Posterior cingulate gyrus (tissue), 11 donors: ENCODE measurements around the gene CS.
"Not testable (repeated sequence)": the region's sequence is repeated elsewhere in the genome, so short reads cannot be mapped to it uniquely, and the experiment has no call there.

ENCODE experiments used
- DNase-seq, 10 donors: peaks; one replicate each; pipeline versions ENCODE4 v3.0.0 to v3.0.0-alpha.2; 2020 to 2021; ENCODE audit warnings: mixed read lengths in 3 of 10
- intact Hi-C: fragments of 100-400 bp; cut with DNase I; formaldehyde crosslinking; loops from one replicate; pipeline ENCODE4 v1.15.1; 2023

CS gene

DNA sequence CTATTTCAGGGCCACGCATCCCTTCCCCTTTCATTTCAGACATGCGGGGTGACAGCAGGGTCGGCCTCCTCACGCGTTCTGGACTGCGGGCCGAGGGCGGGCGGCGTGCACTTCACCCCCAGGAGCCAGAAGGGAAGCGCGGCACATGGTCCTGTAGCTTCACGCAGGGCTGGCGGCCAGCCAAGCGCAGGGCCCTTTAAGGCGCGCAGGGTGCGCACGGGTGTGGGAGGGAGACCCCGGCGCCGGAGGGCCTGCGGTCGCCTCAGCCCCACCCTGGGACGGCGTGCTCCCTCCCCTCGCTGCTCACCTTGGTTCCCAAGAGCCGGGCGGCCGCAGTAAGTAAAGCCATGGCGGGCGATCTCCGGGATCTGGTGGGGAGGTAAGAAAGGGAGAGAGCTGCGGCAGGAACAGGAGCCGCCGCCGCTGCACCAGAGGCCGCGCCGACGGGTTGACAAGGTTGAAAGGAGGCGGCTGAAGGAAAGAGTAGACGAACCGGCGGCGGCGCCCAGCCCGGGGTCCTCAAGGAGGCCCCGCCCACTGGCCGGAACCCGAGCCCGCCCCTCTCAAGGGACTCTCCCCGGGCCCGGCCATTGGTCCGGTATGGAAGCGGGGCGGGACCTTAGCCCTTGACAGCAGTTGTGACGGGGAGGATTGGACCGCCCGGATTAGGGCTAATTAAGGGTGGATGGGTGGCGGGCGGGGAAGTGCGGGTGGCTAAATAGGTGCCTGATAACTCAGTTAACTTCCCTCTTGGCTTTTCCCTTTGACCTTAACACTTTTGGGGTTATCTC is at the start of gene CS:
TSS of gene CS (minus strand) at position 478 of the 791 bp plus-strand sequence. CDS start at position 349, 129 bp downstream.
- DNase-seq: peak; percentile 97 to 100 (median 99)
- intact Hi-C loops: no loop called here

DNA sequence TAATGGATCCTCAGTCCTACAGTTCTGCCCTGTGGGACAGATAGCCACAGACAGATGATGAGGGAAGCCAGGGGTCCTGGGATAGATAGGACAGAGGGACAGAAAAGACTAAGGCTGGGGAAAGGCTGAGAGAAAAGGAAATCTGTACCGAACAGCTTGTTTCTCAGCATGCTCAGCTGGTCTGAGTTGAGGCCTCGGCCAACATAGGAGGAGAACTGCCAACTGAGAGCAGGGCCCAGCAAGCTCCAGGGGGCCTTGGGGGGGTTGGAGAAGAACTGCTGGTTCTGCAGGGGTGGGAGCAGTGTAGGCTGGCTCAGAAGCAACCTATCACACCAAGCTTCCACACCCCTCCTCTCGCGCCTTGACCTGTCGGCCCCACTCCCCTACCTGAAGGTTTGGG is 48.6 kb upstream of the CS start:
- peak in 1 of 10 donors; percentile 4 for DNase-seq
- intact Hi-C loops: no loop called here

DNA sequence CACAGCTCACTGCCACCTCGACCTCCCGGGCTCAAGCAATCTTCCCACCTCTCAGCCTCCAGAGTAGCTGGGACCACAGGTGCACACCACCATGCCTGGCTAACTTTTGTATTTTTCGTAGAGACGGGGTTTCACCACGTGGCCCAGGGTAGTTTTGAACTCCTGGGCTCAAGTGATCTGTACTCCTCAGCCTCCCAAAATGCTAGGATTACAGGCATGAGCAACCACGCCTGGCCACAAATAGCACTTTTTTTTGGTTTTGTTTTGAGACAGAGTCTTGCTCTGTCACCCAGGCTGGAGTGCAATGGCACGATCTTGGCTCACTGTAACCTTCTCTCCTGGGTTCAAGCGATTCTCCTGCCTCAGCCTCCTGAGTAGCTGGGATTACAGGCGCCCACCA is 47.1 kb upstream of the CS start:
- intact Hi-C loops: not testable (repeated sequence)
- peak in 1 of 10 donors; percentile 43 for DNase-seq

DNA sequence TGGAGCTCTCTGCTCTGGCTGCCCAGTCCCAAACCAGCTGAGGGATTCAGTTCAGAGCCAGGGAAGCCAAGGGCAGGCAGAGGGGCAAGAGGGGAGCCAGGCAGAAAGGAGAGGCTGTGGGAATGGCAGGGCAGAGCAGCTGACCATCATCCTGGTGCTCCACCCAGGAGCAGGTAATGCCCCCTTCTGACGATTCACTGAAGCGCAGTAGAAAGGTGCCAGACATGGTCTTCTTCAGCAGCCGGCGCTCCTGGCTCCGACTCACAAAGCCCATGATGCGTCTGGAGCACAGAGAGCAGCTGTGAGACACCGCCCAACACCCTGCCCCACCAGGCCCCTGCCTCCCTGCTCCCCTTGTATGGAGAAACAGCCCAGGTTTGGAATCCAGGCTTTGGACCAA is 46.5 kb upstream of the CS start:
- intact Hi-C loops: no loop called here
- peak in 1 of 10 donors; percentile 44 for DNase-seq

DNA sequence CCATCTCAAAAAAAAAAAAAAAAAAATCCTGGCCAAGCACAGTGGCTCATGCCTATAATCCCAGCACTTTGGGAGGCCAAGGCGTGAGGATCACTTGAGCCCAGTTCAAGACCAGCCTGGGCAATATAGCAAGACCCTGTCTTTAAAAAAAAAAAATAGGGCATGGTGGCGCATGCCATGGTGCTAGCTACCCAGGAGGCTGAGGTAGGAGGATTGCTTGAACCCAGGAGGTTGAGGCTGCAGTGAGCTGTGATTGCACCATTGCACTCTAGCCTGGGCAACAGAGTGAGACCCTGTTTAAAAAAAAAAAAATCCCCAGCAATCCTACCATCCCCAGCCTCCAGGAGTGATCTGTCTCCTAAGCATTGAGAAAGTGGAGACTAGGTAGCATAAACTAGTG is 42.2 kb upstream of the CS start:
- DNase-seq, intact Hi-C loops: not testable (repeated sequence)

DNA sequence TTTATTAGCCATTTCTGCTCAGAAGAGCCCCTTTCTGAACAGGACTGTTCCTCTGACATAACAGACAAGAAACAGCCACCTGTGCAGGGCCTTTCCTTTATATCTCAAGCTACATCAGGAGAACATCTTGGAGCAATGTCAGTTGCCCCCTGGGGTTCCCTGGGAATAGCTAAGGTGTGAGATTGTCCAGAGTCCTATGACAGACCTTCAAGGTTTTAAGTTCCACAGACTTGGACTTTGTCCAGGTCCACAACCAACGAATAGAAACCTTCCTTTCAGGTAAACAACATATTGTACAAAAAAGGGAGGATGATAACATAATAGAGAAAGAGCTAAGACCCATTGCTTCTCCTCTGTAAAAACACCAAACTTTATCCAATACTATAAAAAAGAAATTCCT is 41.5 kb upstream of the CS start:
- no peak for DNase-seq
- intact Hi-C loops: no loop called here

DNA sequence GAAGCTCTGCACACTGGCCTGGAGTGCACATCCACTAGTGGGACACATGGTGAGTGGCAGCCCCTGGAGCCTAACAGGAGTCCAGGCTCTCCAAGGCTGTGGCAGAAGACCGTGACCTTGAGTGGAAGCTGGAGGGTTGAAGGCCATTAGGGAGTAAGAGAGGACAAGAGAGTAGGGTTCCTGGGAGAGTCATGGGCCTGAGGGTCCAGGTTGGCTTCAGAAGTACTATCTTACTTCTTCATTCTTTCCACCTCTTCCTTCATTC is 39.0 kb upstream of the CS start:
- no peak for DNase-seq
- intact Hi-C loops: no loop called here

DNA sequence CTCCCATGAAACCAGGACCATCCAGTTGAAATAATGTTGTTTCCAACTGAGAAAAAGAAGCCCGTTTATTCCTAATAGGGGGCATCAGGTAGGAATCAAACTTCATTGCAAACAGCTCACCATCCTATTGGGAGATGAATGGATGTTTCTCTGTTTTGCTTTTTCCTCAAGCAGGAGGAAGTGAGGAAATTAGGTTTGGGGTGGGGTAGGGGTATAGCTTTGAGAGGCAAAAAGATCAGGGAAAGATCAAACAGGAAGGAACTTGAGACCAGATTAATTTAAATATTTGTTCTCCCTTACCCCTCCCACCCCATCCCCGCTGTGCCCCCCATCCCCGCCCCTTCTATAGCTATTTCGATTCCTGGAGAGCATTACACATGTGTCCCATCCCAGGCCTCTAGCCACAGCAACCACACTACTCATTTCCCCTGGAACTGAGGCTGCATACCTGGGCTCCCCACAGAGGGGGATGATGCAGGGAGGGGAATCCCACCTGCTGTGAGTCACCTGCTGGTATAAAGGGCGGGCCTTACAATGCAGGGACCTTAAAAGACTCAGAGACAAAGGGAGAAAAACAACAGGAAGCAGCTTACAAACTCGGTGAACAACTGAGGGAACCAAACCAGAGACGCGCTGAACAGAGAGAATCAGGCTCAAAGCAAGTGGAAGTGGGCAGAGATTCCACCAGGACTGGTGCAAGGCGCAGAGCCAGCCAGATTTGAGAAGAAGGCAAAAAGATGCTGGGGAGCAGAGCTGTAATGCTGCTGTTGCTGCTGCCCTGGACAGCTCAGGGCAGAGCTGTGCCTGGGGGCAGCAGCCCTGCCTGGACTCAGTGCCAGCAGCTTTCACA is 38.4 kb upstream of the CS start, which contains the start of gene IL23A:
TSS of gene IL23A (plus strand) at position 577 of the 850 bp plus-strand sequence. CDS start at position 738, 161 bp downstream.
- DNase-seq: no peak
- intact Hi-C loops: no loop called here

DNA sequence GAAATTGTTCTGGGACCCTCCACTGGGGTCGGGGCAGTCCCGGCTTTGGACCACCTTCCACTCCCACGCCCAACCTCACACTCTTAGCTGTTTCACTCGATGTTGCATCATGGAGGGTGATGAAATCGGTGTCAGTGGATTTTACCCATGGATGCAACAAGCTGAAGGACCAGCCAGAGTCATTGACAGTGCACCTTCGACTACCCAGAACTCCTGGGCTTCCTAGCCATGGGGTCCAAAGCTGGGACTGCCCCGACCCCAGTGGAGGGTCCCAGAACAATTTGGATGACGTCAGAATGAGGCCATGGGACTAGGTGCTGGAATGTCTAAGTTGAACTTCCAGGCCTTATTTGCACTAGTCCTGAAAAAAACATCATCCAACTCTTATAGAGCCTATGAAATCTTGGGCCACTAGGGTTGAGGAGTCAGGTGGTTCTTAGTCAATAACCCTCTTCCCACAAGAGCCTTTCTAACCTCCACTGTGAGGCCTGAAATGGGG is 37.7 kb upstream of the CS start:
- DNase-seq: no peak
- intact Hi-C loops: no loop called here

DNA sequence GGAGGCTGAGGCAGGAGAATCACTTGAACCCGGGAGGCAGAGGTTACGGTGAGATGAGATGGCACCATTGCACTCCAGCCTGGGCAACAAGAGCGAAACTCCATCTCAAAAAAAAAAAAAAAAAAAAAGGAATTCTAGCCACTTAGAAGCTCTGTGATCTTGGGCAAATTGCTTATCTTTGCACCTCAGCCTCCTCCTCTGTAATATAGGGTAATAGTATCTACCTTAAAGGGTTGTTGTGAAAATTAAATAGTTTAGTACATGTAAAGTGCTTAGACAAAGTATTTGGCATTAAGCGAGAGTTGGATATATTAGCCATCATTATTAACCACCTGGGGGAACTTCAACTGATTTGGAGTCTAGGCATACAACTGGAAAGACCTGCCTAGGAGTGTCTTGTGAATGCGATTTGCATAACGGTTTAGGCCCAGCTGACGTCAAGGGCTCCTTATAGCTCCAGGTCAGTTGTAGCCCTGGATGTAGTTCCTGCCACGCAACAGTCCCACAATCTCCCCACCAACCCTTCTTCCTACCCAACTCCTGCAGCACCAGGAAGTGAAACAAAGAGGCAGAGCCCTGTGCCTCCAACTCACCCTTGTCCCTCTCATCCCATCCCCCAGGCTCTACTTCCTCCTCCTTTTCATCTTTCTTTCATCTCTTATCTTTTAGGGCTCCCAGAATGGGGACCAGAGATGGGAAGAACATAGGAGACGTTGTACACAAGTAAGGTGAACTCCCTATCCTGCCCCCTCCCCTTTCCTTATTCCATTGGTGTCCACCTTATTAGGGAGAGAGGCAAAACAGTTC is 36.4 kb upstream of the CS start:
- no peak for DNase-seq
- intact Hi-C loops: no loop called here

DNA sequence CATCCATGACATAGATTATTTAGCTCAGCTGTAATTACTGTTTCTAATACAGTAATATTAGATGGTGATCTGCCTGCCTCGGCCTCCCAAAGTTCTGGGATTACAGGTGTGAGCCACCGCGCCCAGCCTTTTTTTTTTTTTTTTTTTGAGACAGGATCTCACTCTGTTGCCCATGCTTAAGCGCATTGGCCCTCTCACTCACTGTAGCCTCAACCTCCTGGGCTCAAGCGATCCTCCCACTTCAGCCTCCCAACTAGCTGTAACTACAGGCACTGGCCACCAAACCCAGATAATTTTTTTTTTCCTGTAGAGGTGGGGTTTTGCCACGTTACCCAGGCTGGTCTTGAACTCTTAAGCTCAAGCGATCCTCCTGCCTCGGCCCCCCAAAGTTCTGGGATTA is 35.4 kb upstream of the CS start:
- intact Hi-C loops, DNase-seq: not testable (repeated sequence)

DNA sequence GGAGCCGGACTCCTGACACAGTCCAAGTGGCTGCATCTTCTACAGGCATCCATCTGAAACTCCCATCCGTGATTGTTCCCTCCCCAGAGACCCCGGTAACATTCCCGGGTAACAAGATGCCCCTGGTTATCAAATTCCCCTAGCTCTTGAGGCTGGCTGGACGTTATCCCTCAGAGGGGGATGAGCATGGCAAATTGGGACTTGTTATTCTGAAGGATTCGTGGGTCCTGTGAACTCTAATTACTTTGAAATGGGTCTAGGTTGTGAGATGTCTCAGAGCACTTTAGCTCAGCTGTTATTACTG is 34.3 kb upstream of the CS start:
- no peak for DNase-seq
- intact Hi-C loops: loop anchor here (1.0 kb wide), 1 partner anchor 130 kb away; no protein-coding TSS in a partner anchor

DNA sequence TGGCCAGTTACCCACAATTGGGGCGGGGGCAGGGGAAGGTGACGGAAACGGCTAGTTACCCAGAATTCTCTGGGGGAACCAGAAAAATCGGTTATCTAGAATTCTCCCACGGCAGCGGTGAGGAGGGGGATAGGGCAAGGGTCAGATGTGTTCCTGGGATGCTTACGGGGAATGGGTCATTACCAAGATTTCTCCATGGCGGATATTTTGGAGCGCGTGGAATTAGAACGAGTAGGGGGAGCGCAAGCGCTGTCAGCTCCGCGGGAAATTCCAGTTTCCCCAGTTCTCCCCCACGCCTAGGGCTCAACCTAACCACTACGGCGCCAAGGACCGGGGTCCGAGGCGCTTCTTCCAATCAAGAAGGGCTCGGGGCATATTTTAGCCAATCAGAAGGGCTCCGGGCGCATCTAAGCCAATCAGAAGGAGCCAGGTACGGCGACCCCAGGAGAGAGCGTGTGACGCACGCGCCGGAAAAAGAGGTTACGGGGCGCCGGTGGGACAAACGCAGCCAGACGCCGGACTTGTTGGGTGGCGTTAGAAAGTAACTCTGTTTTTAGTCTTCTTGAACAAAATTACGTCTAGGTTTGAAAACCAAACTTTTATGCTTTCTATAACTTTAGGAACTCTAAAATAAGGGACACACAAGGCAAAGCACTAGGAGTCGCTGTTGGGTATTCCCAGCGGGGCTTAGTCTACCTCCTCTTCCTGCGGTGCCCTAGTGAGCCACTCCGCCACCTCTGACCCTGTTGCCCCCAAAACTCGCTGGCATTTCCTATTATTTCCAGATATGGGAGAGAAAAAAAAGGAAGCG is 33.8 kb upstream of the CS start, which contains the start of gene PAN2:
TSS of gene PAN2 (minus strand) at position 322 of the 811 bp plus-strand sequence. CDS start 906 bp downstream, outside the sequence.
- intact Hi-C loops: loop anchor here (1.0 kb wide), 1 partner anchor 130 kb away; no protein-coding TSS in a partner anchor
- DNase-seq: peak; percentile 90 to 99 (median 94)

DNA sequence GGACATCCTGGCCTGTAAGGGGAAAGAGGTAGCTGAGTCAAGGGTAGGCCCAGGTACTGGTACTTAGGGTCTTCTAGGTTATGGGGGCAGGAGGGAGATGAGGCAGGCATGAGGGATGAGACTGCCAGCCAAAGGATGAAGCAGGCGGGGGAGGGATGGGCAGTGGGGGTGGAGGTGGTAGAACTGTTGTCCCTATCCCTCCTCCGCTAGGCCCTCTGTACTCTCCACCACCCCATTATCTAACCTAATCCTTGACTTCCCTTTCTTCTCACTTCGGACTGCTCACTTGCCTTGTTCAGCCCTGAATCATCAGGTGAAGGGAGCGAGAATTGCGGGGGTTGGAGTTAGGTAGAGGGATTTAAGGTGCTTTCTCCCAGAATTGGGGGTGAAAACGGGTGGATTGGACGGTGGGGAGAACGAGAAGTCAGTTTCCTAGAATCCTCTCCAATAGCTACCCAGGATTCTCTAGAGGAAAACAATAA is 33.1 kb upstream of the CS start:
- DNase-seq: peak in 1 of 10 donors; percentile 27
- intact Hi-C loops: no loop called here

DNA sequence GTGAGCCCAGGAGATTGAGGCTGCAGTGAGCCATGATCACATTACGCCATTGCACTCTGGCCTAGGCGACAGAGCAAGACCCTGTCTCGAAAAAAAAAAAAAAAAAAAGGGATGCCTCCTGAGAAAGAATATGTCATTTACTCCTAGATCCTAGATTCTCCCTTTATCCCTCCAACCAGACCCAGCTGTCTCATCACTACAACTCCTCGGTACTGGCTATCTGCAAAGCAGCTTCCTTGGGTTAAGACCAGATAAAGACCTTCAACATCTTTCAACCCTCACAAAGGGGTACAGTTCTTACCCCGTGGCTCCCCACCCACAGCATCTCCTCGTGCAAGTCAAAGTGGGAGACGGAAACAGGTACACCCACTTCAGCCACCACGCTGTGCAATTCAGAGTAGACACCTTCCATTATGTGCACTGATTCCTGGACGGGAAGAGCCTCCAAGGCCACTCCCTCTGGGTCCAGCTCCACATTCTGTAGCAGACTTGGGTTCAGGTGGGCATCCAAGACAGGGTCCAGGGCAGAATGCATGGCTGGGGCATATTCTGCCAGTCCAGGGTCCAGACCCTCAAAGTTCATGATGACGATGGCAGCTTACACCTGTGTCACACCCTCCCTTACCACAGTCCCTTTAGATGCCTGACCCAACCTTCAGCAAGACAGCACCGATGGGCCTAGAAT is 32.5 kb upstream of the CS start:
- DNase-seq: peak in 1 of 10 donors; percentile 62
- intact Hi-C loops: no loop called here

DNA sequence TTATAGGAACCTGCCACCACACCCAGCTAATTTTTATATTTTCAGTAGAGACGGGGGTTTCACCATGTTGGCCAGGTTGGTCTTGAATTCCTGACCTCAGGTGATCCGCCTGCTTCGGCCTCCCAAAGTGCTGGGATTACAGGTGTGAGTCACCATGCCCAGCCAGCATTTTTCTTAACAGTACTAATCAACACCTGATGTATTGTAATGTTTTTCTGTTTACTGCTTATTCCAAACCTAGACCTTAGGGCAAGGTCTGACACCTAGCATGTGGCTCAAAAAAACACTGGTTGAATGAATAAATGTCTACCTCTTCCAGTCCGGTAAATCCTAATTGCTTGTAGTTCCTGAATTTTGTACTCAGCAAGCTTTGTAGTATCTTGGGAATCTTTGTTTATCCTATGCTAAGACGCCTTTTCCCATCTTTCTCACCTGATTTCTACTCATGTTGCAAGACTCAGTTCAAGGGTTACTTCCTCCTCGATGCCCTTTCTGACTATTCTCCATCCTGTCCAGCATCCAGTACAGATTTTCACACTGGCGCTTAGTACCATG is 30.9 kb upstream of the CS start:
- intact Hi-C loops: no loop called here
- peak in 1 of 10 donors; percentile 19 for DNase-seq

DNA sequence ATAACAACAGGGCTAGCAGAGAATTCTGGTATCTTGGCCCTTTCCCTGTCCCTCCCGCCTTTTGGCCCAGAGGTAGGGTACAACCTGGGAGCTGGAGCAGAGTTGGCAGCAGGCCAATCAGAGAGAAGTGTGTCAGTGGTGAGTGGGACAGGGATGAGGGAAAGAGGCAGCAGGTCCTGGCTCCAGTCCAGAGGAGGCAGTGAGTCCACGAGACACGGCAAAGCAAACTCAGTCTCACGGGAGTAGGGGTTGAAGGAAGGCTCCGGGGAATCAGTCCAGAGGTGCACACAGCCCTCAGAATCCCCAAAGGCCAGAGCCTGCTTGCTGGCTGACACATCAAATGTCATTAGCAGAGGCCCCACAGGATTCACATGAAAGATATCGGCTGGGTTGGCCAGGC is 26.4 kb upstream of the CS start:
- intact Hi-C loops: no loop called here
- peak in 1 of 10 donors; percentile 77 for DNase-seq

DNA sequence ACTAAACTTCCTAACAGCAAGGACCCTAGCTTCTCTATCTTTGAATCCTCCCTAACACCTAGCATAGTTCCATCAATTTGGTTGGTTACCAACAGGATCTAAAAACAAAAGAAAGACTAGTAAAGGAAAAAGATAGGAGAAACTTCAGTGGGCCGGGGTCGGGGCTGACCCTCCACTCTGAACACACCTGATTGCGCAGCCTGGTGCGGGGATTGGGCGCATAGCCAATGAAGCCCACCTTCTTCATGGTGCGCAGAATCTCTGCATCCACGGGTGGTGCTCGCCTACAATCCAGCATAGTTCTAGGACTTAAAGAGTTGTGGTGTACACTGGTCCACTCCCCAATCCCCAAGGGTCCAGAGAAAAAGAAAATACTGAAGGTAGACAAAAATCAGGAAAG is 26.0 kb upstream of the CS start:
- intact Hi-C loops: no loop called here

DNA sequence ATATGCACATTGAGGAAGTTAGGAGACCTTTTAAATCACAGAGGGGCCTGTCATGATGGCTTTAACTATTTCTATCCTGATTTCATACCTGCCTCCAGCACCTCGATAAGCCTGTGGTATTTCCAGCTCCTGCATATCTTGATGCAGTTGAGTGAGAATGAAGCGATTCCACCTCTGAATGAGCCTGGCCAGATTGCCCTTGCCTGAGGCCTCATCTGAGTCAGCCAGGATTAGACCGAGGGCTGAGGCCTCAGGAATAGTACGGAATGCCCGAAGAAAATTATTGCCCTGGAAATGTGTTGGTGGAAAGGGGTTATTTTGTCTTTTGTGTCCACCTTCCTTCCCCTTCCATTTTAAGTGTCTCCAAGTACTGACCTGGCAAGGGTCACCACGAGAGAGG is 24.1 kb upstream of the CS start:
- no peak for DNase-seq
- intact Hi-C loops: no loop called here

More for the DNA sequence above, 26.0 kb upstream of the CS start:
- DNase-seq: peak in 1 of 10 donors; percentile 49
